Measurements from ENCODE around the gene C1QTNF3. TPM values are rescaled to one million over a fixed set of nuclear protein-coding genes. Genes with fewer than 3 reads are reported as not detected.

Gene C1QTNF3
- total RNA-seq, 2 experiments from 2014 or later, result 3.6 to 7.5 TPM

DNA sequence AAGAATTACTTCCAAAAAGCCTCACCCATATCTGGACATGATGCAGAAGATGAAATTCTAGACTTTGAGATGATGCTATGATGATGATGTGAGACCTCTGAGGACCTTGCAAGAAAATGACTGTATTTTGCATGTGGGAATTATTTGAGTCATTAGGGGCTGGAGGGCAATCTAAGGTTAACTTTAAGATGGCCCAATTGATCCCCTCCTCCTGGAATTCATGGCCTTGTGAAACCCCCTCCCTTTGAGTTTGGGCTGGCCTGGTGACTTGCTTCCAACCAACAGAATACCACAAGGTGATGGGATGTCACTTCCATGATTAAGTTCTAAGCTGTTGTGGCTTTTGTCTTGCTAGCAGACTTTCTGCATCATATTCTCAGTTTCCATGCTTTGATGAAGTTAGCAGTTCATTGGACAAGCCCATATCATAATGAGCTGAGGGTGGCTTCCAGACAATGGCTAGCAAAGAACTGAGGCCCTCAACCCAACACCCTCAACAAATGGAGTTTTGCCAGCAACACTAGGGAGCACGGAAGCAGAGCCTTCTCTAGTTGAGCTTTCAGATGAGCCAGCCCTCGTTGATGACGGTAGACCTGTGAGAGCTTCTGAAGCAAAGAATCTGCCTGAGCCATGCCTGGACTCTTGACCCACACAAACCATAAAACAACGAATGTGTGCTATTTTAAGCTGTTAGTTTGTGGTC is 27.7 kb downstream of the C1QTNF3 start:
- no peaks in the 10 kb centered on the region for H3K4me1 ChIP-seq (ENCODE audit: insufficient read depth, low read length, poor library complexity, severe bottlenecking)
- intact Hi-C loops (cut with micrococcal nuclease; ENCODE audit: unreplicated experiment), result no loop called here

DNA sequence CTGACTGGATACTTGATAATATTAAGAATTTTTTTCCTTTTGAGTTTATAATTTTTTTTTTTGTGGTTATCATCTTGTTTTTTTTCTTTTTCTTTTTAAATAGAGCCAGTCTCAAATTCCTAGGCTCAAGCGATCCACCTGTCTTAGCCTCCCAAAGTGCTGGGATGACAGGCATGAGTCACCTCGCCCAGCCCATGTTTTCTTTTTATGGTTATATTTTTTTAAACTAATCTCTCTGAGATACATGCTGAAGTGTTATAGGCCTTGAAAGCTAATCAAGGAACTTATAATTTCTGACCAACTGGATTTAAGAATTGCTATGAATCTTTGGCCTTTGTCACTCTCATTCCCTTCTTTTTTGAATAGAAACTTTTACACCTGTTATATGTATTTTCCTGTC is 28.4 kb downstream of the C1QTNF3 start:
- intact Hi-C loops (cut with micrococcal nuclease; ENCODE audit: unreplicated experiment), result no loop called here
- Histone ChIP-seq H3K79me2 (ENCODE audit: insufficient read depth, low read depth, low read length) (no peaks in the 10 kb centered on the region), H2AFZ (ENCODE audit: low read length) (no peak overlapping the region), H4K20me1 (ENCODE audit: insufficient read depth, low read length) (no peaks in the 10 kb centered on the region), H3K4me1 (ENCODE audit: insufficient read depth, low read length, poor library complexity, severe bottlenecking) (no peaks in the 10 kb centered on the region), H3K9me3 (ENCODE audit: low read length) (no peaks in the 10 kb centered on the region), H3K36me3 (ENCODE audit: insufficient read depth, low read length) (no peaks in the 10 kb centered on the region), H3K4me3 (ENCODE audit: low read depth, low read length, poor library complexity, severe bottlenecking) (no peak overlapping the region), H3K4me2 (ENCODE audit: low read length) (no peak overlapping the region), H3K9me2 (ENCODE audit: insufficient read depth, low read length) (no peaks in the 10 kb centered on the region), H3K27ac (ENCODE audit: low read depth, low read length, poor library complexity, severe bottlenecking) (no peak overlapping the region)
- DNase-seq (ENCODE audit: low spot score), result no peak
- ChIA-PET POLR2A (no interaction called here), CTCF (ENCODE audit: unreplicated experiment) (no interaction called here)
- no TSS peak for BruUV-seq (replicated peaks)
- TF ChIP-seq, protein P1, sequence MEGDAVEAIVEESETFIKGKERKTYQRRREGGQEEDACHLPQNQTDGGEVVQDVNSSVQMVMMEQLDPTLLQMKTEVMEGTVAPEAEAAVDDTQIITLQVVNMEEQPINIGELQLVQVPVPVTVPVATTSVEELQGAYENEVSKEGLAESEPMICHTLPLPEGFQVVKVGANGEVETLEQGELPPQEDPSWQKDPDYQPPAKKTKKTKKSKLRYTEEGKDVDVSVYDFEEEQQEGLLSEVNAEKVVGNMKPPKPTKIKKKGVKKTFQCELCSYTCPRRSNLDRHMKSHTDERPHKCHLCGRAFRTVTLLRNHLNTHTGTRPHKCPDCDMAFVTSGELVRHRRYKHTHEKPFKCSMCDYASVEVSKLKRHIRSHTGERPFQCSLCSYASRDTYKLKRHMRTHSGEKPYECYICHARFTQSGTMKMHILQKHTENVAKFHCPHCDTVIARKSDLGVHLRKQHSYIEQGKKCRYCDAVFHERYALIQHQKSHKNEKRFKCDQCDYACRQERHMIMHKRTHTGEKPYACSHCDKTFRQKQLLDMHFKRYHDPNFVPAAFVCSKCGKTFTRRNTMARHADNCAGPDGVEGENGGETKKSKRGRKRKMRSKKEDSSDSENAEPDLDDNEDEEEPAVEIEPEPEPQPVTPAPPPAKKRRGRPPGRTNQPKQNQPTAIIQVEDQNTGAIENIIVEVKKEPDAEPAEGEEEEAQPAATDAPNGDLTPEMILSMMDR (conservative IDR thresholded peaks at IDR 0.05; ENCODE audit: low read length), result no peak
- TF ChIP-seq EZH2phosphoT487 (IDR thresholded peaks at IDR 0.05; ENCODE audit: borderline replicate concordance, low read depth, low read length), result no peak

More for the DNA sequence above, 27.7 kb downstream of the C1QTNF3 start:
- DNase-seq (ENCODE audit: low spot score), result no peak
- Histone ChIP-seq H3K36me3 (ENCODE audit: insufficient read depth, low read length) (no peaks in the 10 kb centered on the region; the same call in 1 of the 2 replicates), H3K4me2 (ENCODE audit: low read length) (no peak overlapping the region), H2AFZ (ENCODE audit: low read length) (no peak overlapping the region), H3K9me3 (ENCODE audit: low read length) (no peaks in the 10 kb centered on the region), H3K79me2 (ENCODE audit: insufficient read depth, low read depth, low read length) (no peaks in the 10 kb centered on the region), H3K9me2 (ENCODE audit: insufficient read depth, low read length) (no peaks in the 10 kb centered on the region), H3K4me3 (ENCODE audit: low read depth, low read length, poor library complexity, severe bottlenecking) (no peak overlapping the region), H3K27ac (ENCODE audit: low read depth, low read length, poor library complexity, severe bottlenecking) (no peak overlapping the region), H4K20me1 (ENCODE audit: insufficient read depth, low read length) (no peaks in the 10 kb centered on the region)
- BruUV-seq (replicated peaks), result no TSS peak
- CTCF ChIA-PET (ENCODE audit: unreplicated experiment), result no interaction called here
- POLR2A ChIA-PET, result no interaction called here
- no peak for TF ChIP-seq EZH2phosphoT487 (IDR thresholded peaks at IDR 0.05; ENCODE audit: borderline replicate concordance, low read depth, low read length)
- TF ChIP-seq, protein P1 (conservative IDR thresholded peaks at IDR 0.05; ENCODE audit: low read length), result no peak

DNA sequence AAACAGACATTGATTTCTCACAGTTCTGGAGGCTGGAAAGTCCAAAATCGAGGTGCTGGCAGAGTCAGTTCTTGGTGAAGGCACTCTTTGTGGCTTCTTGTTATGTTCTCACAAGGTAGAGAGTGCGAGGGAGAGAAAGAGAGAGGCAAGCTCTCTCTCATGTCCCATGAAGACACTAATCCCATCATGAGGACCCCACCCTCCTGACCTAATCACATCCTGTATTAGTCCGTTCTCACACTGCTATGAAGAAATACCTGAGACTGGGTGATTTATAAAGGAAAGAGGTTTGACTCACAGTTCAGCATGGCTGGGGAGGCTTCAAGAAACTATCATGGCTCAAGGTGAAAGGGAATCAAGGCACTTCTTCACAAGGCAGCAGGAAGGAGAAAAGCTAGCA is 29.5 kb downstream of the C1QTNF3 start:
- no peak overlapping the region for H3K27ac ChIP-seq (ENCODE audit: low read depth, low read length, poor library complexity, severe bottlenecking)
- ChIA-PET CTCF (ENCODE audit: unreplicated experiment) (no interaction called here), POLR2A (no interaction called here)
- no TSS peak for BruUV-seq (replicated peaks)
- H3K4me3 ChIP-seq (ENCODE audit: low read depth, low read length, poor library complexity, severe bottlenecking), result no peak overlapping the region
- H3K36me3 ChIP-seq (ENCODE audit: insufficient read depth, low read length), result no peaks in the 10 kb centered on the region
- no peak for DNase-seq (ENCODE audit: low spot score)
- TF ChIP-seq, protein P1 (conservative IDR thresholded peaks at IDR 0.05; ENCODE audit: low read length), result no peak
- no peak for TF ChIP-seq EZH2phosphoT487 (IDR thresholded peaks at IDR 0.05; ENCODE audit: borderline replicate concordance, low read depth, low read length)
- no peak overlapping the region for H2AFZ ChIP-seq (ENCODE audit: low read length)
- no peaks in the 10 kb centered on the region for H3K9me2 ChIP-seq (ENCODE audit: insufficient read depth, low read length)
- no peaks in the 10 kb centered on the region for H3K9me3 ChIP-seq (ENCODE audit: low read length)
- H4K20me1 ChIP-seq (ENCODE audit: insufficient read depth, low read length), result no peaks in the 10 kb centered on the region
- intact Hi-C loops (cut with micrococcal nuclease; ENCODE audit: unreplicated experiment), result no loop called here
- H3K79me2 ChIP-seq (ENCODE audit: insufficient read depth, low read depth, low read length), result no peaks in the 10 kb centered on the region
- H3K4me1 ChIP-seq (ENCODE audit: insufficient read depth, low read length, poor library complexity, severe bottlenecking), result peaks cover 9% of the 10 kb centered on the region
- no peak overlapping the region for H3K4me2 ChIP-seq (ENCODE audit: low read length)

All from OCI-LY7 (cell line).